ENCODE results near the gene PDS5A. TPM values are rescaled to one million over a fixed set of nuclear protein-coding genes. Genes with fewer than 3 reads are reported as not detected.

PDS5A gene
- total and polyA plus RNA-seq, 2 of the 13 experiments (the other 11 are each of a cell fraction or from before 2014, with no cell fraction given) = 31.8 to 57.0 TPM

DNA sequence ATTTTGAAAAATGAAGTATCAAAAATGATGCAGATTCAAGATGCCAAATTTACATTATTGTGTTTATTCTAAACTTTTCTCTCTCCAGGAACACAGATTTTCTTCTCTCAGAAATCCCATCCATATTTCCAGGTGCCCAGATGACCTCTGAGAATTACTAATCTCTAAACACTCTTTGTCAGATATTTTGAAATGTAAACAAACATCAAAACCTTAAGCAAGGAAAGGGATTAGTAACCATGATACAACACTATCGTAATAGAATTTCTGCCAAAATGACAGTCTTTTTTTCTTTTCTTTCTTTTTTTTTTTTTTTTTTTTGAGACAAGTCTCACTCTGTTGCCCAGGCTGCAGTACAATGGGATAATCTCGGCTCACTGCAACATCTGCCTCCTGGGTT lies 76.7 kb downstream of the PDS5A start (continued):
- TF ChIP-seq, protein P1, sequence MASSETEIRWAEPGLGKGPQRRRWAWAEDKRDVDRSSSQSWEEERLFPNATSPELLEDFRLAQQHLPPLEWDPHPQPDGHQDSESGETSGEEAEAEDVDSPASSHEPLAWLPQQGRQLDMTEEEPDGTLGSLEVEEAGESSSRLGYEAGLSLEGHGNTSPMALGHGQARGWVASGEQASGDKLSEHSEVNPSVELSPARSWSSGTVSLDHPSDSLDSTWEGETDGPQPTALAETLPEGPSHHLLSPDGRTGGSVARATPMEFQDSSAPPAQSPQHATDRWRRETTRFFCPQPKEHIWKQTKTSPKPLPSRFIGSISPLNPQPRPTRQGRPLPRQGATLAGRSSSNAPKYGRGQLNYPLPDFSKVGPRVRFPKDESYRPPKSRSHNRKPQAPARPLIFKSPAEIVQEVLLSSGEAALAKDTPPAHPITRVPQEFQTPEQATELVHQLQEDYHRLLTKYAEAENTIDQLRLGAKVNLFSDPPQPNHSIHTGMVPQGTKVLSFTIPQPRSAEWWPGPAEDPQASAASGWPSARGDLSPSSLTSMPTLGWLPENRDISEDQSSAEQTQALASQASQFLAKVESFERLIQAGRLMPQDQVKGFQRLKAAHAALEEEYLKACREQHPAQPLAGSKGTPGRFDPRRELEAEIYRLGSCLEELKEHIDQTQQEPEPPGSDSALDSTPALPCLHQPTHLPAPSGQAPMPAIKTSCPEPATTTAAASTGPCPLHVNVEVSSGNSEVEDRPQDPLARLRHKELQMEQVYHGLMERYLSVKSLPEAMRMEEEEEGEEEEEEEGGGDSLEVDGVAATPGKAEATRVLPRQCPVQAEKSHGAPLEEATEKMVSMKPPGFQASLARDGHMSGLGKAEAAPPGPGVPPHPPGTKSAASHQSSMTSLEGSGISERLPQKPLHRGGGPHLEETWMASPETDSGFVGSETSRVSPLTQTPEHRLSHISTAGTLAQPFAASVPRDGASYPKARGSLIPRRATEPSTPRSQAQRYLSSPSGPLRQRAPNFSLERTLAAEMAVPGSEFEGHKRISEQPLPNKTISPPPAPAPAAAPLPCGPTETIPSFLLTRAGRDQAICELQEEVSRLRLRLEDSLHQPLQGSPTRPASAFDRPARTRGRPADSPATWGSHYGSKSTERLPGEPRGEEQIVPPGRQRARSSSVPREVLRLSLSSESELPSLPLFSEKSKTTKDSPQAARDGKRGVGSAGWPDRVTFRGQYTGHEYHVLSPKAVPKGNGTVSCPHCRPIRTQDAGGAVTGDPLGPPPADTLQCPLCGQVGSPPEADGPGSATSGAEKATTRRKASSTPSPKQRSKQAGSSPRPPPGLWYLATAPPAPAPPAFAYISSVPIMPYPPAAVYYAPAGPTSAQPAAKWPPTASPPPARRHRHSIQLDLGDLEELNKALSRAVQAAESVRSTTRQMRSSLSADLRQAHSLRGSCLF (CRISPR knock-in tag; IDR thresholded peaks at IDR 0.05; ENCODE audit: borderline replicate concordance) = no peak
- TF ChIP-seq PAF1 (CRISPR knock-in tag; IDR thresholded peaks at IDR 0.05) (no peak), ZBTB7B (CRISPR knock-in tag; IDR thresholded peaks at IDR 0.05) (no peak)
- TF ChIP-seq, protein P2, sequence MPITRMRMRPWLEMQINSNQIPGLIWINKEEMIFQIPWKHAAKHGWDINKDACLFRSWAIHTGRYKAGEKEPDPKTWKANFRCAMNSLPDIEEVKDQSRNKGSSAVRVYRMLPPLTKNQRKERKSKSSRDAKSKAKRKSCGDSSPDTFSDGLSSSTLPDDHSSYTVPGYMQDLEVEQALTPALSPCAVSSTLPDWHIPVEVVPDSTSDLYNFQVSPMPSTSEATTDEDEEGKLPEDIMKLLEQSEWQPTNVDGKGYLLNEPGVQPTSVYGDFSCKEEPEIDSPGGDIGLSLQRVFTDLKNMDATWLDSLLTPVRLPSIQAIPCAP (CRISPR knock-in tag; IDR thresholded peaks at IDR 0.05; ENCODE audit: low read depth) = no peak
- TF ChIP-seq, protein P3, sequence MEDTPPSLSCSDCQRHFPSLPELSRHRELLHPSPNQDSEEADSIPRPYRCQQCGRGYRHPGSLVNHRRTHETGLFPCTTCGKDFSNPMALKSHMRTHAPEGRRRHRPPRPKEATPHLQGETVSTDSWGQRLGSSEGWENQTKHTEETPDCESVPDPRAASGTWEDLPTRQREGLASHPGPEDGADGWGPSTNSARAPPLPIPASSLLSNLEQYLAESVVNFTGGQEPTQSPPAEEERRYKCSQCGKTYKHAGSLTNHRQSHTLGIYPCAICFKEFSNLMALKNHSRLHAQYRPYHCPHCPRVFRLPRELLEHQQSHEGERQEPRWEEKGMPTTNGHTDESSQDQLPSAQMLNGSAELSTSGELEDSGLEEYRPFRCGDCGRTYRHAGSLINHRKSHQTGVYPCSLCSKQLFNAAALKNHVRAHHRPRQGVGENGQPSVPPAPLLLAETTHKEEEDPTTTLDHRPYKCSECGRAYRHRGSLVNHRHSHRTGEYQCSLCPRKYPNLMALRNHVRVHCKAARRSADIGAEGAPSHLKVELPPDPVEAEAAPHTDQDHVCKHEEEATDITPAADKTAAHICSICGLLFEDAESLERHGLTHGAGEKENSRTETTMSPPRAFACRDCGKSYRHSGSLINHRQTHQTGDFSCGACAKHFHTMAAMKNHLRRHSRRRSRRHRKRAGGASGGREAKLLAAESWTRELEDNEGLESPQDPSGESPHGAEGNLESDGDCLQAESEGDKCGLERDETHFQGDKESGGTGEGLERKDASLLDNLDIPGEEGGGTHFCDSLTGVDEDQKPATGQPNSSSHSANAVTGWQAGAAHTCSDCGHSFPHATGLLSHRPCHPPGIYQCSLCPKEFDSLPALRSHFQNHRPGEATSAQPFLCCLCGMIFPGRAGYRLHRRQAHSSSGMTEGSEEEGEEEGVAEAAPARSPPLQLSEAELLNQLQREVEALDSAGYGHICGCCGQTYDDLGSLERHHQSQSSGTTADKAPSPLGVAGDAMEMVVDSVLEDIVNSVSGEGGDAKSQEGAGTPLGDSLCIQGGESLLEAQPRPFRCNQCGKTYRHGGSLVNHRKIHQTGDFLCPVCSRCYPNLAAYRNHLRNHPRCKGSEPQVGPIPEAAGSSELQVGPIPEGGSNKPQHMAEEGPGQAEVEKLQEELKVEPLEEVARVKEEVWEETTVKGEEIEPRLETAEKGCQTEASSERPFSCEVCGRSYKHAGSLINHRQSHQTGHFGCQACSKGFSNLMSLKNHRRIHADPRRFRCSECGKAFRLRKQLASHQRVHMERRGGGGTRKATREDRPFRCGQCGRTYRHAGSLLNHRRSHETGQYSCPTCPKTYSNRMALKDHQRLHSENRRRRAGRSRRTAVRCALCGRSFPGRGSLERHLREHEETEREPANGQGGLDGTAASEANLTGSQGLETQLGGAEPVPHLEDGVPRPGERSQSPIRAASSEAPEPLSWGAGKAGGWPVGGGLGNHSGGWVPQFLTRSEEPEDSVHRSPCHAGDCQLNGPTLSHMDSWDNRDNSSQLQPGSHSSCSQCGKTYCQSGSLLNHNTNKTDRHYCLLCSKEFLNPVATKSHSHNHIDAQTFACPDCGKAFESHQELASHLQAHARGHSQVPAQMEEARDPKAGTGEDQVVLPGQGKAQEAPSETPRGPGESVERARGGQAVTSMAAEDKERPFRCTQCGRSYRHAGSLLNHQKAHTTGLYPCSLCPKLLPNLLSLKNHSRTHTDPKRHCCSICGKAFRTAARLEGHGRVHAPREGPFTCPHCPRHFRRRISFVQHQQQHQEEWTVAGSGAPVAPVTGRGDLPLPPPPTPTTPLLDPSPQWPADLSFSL (CRISPR knock-in tag; IDR thresholded peaks at IDR 0.05) = no peak

All from HepG2 (cell line).